Activated B cell treated with CpG ODN at 0.5 μM for 24 hours (primary cell): Measurements from ENCODE around the gene EZH2. TPM values are rescaled to one million over a fixed set of nuclear protein-coding genes. Genes with fewer than 3 reads are reported as not detected.

Experiments
- ATAC-seq: fragments of 200-7000 bp; cut with Tn5 transposase; one replicate; pipeline ENCODE4 v1.10.0; 2021; ENCODE audit warnings: low read depth, mild to moderate bottlenecking, moderate library complexity
- CTCF ChIA-PET: fragments of 350-600 bp; sonication (Branson Sonifier 250); formaldehyde crosslinking; loops from one replicate; lab custom pipeline; 2021; ENCODE audit warnings: antibody characterized with exemption; lab: Charles Lee
- POLR2A ChIA-PET: fragments of 350-600 bp; sonication (Branson Sonifier 250); formaldehyde crosslinking; loops from one replicate; lab custom pipeline; 2021; ENCODE audit warnings: antibody characterized with exemption; lab: Charles Lee
- DNase-seq: peaks from one replicate; pipeline ENCODE4 v3.0.0; 2022
- H3K27ac Mint-ChIP-seq: one replicate; pipeline ENCODE4 v1.8.0; 2020; ENCODE audit warnings: mixed read lengths
- H3K27me3 Mint-ChIP-seq: one replicate; pipeline ENCODE4 v1.8.0; 2021; ENCODE audit warnings: mixed read lengths
- H3K36me3 Mint-ChIP-seq: one replicate; pipeline ENCODE4 v1.8.0; 2021; ENCODE audit warnings: low read depth, mixed read lengths
- H3K4me1 Mint-ChIP-seq: one replicate; pipeline ENCODE4 v1.8.0; 2021; ENCODE audit warnings: mixed read lengths
- H3K4me3 Mint-ChIP-seq: one replicate; pipeline ENCODE4 v1.8.0; 2020; ENCODE audit warnings: mild to moderate bottlenecking, mixed read lengths
- H3K9me3 Mint-ChIP-seq: one replicate; pipeline ENCODE4 v1.8.0; 2020; ENCODE audit warnings: mixed read lengths
- intact Hi-C: fragments of 100-400 bp; cut with micrococcal nuclease; formaldehyde crosslinking; loops from one replicate; pipeline ENCODE4 v1.15.1; 2024
- total RNA-seq: library from RNA; stranded (reverse); gene quantifications from 2 replicates; pipeline ENCODE4 v1.2.3, GENCODE V29; 2022
- TF ChIP-seq, protein P1 (sequence below): fragments of 200-600 bp; IDR thresholded peaks from one replicate; pipeline ENCODE4 v1.8.0; 2022; ENCODE audit warnings: antibody characterized with exemption, mild to moderate bottlenecking

The EZH2 gene
- total RNA-seq, 1 donor from 2014 or later = 19.6 TPM

DNA sequence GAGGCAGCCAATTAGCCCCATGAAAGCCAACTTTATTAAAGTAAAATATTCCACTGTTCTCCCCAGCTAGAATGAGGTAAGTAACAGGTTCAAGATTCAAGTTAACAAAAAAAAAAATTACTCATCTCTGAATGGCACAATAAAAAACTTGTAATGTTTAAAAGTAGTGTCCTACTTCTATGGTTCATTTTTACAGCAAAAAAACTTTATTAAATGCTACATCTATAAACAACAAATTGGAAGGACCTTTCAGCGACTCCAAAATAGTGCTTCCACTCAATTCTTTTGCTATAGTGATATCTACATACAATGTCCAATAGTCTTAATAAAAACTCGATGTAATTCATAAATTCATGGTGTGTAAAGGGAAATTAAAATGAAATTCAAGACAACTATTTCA is 59.2 kb downstream of the EZH2 start:
- Mint-ChIP-seq H3K36me3 (peaks cover 21% of the 10 kb centered on the region), H3K4me3 (no peak overlapping the region), H3K27ac (no peak overlapping the region), H3K27me3 (no peaks in the 10 kb centered on the region), H3K9me3 (no peaks in the 10 kb centered on the region), H3K4me1 (no peaks in the 10 kb centered on the region)
- no peak for ATAC-seq
- CTCF ChIA-PET = no interaction called here
- intact Hi-C loops = no loop called here
- no peak for DNase-seq
- POLR2A ChIA-PET = no interaction called here
- TF ChIP-seq, protein P1, sequence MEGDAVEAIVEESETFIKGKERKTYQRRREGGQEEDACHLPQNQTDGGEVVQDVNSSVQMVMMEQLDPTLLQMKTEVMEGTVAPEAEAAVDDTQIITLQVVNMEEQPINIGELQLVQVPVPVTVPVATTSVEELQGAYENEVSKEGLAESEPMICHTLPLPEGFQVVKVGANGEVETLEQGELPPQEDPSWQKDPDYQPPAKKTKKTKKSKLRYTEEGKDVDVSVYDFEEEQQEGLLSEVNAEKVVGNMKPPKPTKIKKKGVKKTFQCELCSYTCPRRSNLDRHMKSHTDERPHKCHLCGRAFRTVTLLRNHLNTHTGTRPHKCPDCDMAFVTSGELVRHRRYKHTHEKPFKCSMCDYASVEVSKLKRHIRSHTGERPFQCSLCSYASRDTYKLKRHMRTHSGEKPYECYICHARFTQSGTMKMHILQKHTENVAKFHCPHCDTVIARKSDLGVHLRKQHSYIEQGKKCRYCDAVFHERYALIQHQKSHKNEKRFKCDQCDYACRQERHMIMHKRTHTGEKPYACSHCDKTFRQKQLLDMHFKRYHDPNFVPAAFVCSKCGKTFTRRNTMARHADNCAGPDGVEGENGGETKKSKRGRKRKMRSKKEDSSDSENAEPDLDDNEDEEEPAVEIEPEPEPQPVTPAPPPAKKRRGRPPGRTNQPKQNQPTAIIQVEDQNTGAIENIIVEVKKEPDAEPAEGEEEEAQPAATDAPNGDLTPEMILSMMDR = no peak

DNA sequence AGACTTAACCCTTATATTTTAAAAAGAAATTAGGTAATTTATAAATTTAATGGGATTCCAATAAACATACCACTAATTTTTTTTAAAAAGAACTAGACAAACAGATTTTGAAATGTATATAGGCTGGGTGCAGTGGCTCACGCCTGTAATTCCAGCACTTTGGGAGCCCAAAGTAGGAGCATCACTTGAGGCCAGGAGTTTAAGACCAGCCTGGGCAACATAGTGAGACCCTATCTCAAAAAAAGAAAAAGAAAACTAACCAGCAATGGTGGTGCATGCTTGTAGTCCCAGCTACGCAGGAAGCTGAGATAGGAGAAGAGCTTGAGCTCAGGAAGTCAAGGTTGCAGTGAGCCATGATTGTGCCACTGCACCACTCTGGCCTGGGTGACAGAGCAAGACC is 62.7 kb downstream of the EZH2 start:
- TF ChIP-seq, protein P1 = no peak
- DNase-seq = no peak
- Mint-ChIP-seq H3K27ac (no peak overlapping the region), H3K27me3 (no peaks in the 10 kb centered on the region), H3K4me3 (no peak overlapping the region), H3K36me3 (peaks cover 31% of the 10 kb centered on the region), H3K4me1 (no peaks in the 10 kb centered on the region), H3K9me3 (no peaks in the 10 kb centered on the region)
- intact Hi-C loops = no loop called here
- CTCF ChIA-PET = no interaction called here
- POLR2A ChIA-PET = no interaction called here
- ATAC-seq = no peak

DNA sequence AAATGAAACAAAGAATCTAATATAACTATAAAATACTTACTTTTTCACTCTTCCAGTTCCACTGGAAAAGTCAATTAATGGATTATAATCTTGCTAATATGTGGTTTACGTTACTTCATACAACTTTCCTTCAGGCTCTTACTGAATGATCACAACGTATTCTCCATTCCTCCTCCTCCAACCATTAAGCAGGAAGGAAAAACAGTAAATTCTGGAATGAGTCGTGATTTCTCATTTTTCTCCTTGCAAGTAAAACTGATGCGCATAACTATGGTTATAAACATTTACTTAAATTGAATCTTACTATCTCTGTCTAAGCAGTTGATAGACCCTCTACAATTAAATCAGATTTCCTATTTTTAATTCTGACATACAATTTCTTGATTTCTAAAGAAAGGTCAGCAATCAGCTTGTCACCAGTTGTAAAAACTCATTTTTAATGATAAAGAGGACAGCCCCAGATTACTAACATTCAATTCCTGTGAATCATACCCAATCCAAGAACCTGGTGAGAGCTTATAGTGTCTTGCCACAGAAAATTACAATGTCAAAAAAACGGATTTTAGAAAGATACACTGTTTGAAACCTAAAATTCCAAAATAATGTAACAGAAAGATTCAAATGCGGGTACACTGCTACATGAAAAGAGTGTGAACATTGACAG is 64.3 kb downstream of the EZH2 start:
- ChIA-PET POLR2A (interaction anchor here (0.6 kb wide), 1 partner anchor 226 kb away, joined by 6 read pairs; no protein-coding TSS in a partner anchor), CTCF (no interaction called here)
- no peaks in the 10 kb centered on the region for H3K9me3 Mint-ChIP-seq
- H3K27ac Mint-ChIP-seq = no peak overlapping the region
- no peak for ATAC-seq
- H3K27me3 Mint-ChIP-seq = no peaks in the 10 kb centered on the region
- H3K4me3 Mint-ChIP-seq = no peak overlapping the region
- intact Hi-C loops = no loop called here
- H3K36me3 Mint-ChIP-seq = peaks cover 24% of the 10 kb centered on the region
- no peak for DNase-seq
- H3K4me1 Mint-ChIP-seq = peaks cover 13% of the 10 kb centered on the region
- TF ChIP-seq, protein P1 = no peak

DNA sequence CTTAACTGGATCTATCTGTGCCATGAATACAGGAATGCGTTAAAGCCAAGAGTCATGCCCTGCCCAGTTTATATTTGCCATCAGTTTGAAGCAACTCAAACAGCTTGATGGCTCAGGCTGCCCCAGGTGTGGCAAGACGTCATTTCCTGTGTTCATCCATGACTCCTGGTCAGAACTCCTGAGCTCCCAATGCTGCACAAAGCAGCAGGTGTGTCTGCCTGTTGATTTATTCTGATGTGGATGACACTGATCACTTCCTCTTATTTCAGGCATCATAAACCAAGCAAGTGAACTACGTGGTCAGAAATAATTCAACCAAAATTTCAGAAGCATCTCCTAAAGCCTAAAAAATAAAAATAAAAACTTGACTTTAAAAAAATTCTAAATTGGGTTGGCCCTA is 68.5 kb downstream of the EZH2 start:
- Mint-ChIP-seq H3K27me3 (no peaks in the 10 kb centered on the region), H3K27ac (no peak overlapping the region), H3K4me3 (no peak overlapping the region), H3K4me1 (peaks cover 29% of the 10 kb centered on the region), H3K36me3 (peaks cover 32% of the 10 kb centered on the region), H3K9me3 (no peaks in the 10 kb centered on the region)
- ATAC-seq (no peak), DNase-seq (no peak)
- TF ChIP-seq, protein P1 = no peak
- CTCF ChIA-PET = no interaction called here
- intact Hi-C loops = loop anchor here (1.0 kb wide), 1 partner anchor 28 kb away; no protein-coding TSS in a partner anchor
- POLR2A ChIA-PET = no interaction called here

DNA sequence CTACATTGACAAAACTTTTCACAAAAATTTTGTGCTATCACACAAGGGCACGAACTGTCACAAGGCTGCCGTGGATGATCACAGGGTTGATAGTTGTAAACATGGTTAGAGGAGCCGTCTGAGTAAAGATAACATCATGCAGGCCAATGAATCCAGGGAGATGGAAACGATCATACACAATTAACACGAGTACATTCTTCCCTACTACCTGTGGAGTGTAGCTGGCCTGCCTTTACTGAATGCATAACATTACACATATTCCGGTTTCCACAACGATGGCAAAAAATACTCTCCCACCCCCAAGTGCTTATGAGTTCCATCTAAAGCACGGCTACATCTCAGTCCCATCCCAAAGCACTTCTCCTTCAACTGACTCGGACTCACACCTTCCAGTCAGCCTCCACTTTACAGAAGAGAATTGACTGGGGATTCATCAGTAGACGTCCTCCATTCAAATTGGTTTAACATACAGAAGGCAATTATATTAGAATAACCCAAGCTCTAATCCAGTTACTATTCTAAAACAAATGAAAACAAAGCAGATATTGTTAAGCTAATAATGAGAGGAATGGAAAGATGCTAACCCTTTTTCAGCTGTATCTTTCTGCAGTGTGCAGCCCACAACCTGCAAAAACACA is 69.0 kb downstream of the EZH2 start:
- TF ChIP-seq, protein P1 = no peak
- no peak overlapping the region for H3K27ac Mint-ChIP-seq
- peaks cover 29% of the 10 kb centered on the region for H3K4me1 Mint-ChIP-seq
- ChIA-PET CTCF (no interaction called here), POLR2A (no interaction called here)
- ATAC-seq (no peak), DNase-seq (no peak)
- intact Hi-C loops = no loop called here
- H3K9me3 Mint-ChIP-seq = no peaks in the 10 kb centered on the region
- no peaks in the 10 kb centered on the region for H3K27me3 Mint-ChIP-seq
- no peak overlapping the region for H3K4me3 Mint-ChIP-seq
- peaks cover 36% of the 10 kb centered on the region for H3K36me3 Mint-ChIP-seq
